Liver (tissue), 9 donors: Measurements from ENCODE around the gene AKAP7. TPM values are rescaled to one million over a fixed set of nuclear protein-coding genes. Genes with fewer than 3 reads are reported as not detected.

Source experiments
- DNase-seq: peaks from one replicate; pipeline ENCODE4 v3.0.0-alpha.2; 2017; ENCODE audit warnings: low spot score
- H3K27ac ChIP-seq, 2 donors: one replicate each; pipeline ENCODE4 v1.7.0; 2013; ENCODE audit warnings: inconsistent platforms in 2 of 2, low read length in 2 of 2, control low read depth in 1 of 2, low read depth in 1 of 2, mild to moderate bottlenecking in 1 of 2
- H3K27me3 ChIP-seq, 4 donors: one replicate each; pipeline versions ENCODE4 v1.6.1 to v1.7.0; 2013; ENCODE audit warnings: low read length in 3 of 4, inconsistent platforms in 1 of 4, mild to moderate bottlenecking in 1 of 4, moderate library complexity in 1 of 4; ENCODE audit not compliant: control insufficient read depth in 4 of 4, insufficient read depth in 4 of 4
- H3K36me3 ChIP-seq, 4 donors: one replicate each; pipeline versions ENCODE4 v1.6.1 to v1.7.0; 2013; ENCODE audit warnings: low read length in 3 of 4, mild to moderate bottlenecking in 3 of 4, low read depth in 1 of 4, moderate library complexity in 1 of 4; ENCODE audit not compliant: control insufficient read depth in 4 of 4, insufficient read depth in 3 of 4
- H3K4me1 ChIP-seq, 4 donors: one replicate each; pipeline versions ENCODE4 v1.6.1 to v1.7.0; 2013; ENCODE audit warnings: low read length in 3 of 4, mild to moderate bottlenecking in 3 of 4, moderate library complexity in 1 of 4; ENCODE audit not compliant: control insufficient read depth in 4 of 4, insufficient read depth in 4 of 4
- H3K4me3 ChIP-seq, 3 donors: one replicate each; pipeline versions ENCODE4 v1.6.1 to v1.7.0; 2013; ENCODE audit warnings: low read length in 3 of 3, control low read depth in 1 of 3, low read depth in 1 of 3, mild to moderate bottlenecking in 1 of 3
- H3K9ac ChIP-seq, 2 donors: one replicate each; pipeline ENCODE4 v1.7.0; 2013; ENCODE audit warnings: low read length in 2 of 2, mild to moderate bottlenecking in 2 of 2, moderate library complexity in 2 of 2, control low read depth in 1 of 2, low read depth in 1 of 2
- H3K9me3 ChIP-seq, 4 donors: one replicate each; pipeline versions ENCODE4 v1.6.1 to v1.7.0; 2013; ENCODE audit warnings: low read length in 3 of 4; ENCODE audit not compliant: control insufficient read depth in 4 of 4
- ATF3 ChIP-seq: IDR thresholded peaks from 2 replicates; pipeline ENCODE4 v1.6.1; 2016; ENCODE audit warnings: antibody characterized with exemption
- CTCF ChIP-seq: fragments of 150-350 bp; IDR thresholded peaks from 2 replicates; pipeline ENCODE4 v1.5.1; 2017; ENCODE audit warnings: improper control_type of control experiment, low read depth, low read length; ENCODE audit not compliant: missing input control
- EGR1 ChIP-seq, 2 donors: IDR thresholded peaks; 2 replicates each; pipeline ENCODE4 v1.6.1; 2016 to 2018; ENCODE audit warnings: antibody characterized with exemption in 2 of 2, low read depth in 2 of 2
- FOXA1 ChIP-seq: IDR thresholded peaks from 2 replicates; pipeline ENCODE4 v1.6.1; 2016; ENCODE audit warnings: antibody characterized with exemption
- FOXA2 ChIP-seq: IDR thresholded peaks from 2 replicates; pipeline ENCODE4 v1.6.1; 2016; ENCODE audit warnings: antibody characterized with exemption
- GABPA ChIP-seq, 2 donors: IDR thresholded peaks in 1 of 2; conservative IDR thresholded peaks in 1 of 2; 2 replicates each; pipeline ENCODE4 v1.6.1; 2016; ENCODE audit warnings: antibody characterized with exemption in 2 of 2, mild to moderate bottlenecking in 1 of 2, moderate library complexity in 1 of 2
- HNF4A ChIP-seq, 2 donors: conservative IDR thresholded peaks; 2 replicates each; pipeline ENCODE4 v1.6.1; 2016; ENCODE audit warnings: antibody characterized with exemption in 2 of 2, mild to moderate bottlenecking in 2 of 2
- HNF4G ChIP-seq: IDR thresholded peaks from 2 replicates; pipeline ENCODE4 v1.6.1; 2016; ENCODE audit warnings: antibody characterized with exemption
- JUND ChIP-seq, 2 donors: IDR thresholded peaks; 2 replicates each; pipeline ENCODE4 v1.6.1; 2016; ENCODE audit warnings: antibody characterized with exemption in 2 of 2
- MAX ChIP-seq: IDR thresholded peaks from 2 replicates; pipeline ENCODE4 v1.6.1; 2016; ENCODE audit warnings: antibody characterized with exemption
- NR2F2 ChIP-seq: IDR thresholded peaks from 2 replicates; pipeline ENCODE4 v1.6.1; 2016; ENCODE audit warnings: antibody characterized with exemption
- RAD21 ChIP-seq, 2 donors: IDR thresholded peaks; 2 replicates each; pipeline ENCODE4 v1.6.1; 2016; ENCODE audit warnings: antibody characterized with exemption in 2 of 2, mild to moderate bottlenecking in 2 of 2
- RXRA ChIP-seq, 2 donors: IDR thresholded peaks; 2 replicates each; pipeline ENCODE4 v1.6.1; 2017 to 2018; ENCODE audit warnings: antibody characterized with exemption in 2 of 2, mild to moderate bottlenecking in 1 of 2
- SP1 ChIP-seq: IDR thresholded peaks from 2 replicates; pipeline ENCODE4 v1.6.1; 2018; ENCODE audit warnings: antibody characterized with exemption, mild to moderate bottlenecking
- TAF1 ChIP-seq: conservative IDR thresholded peaks from 2 replicates; pipeline ENCODE4 v1.6.1; 2016; ENCODE audit warnings: antibody characterized with exemption, mild to moderate bottlenecking
- YY1 ChIP-seq: IDR thresholded peaks from 2 replicates; pipeline ENCODE4 v1.6.1; 2016; ENCODE audit warnings: antibody characterized with exemption, mild to moderate bottlenecking
- ZBTB33 ChIP-seq: IDR thresholded peaks from 2 replicates; pipeline ENCODE4 v1.6.1; 2016; ENCODE audit warnings: antibody characterized with exemption
- WGBS: extraction: QIAGEN DNeasy Blood & Tissue Kit; methylation state at CpG from one replicate; pipeline ENCODE4 v1.1.7; 2013; 5-methylcytosine and 5-hydroxymethylcytosine counted together
- polyA plus RNA-seq, 2 donors: library from polyadenylated mRNA; stranded (reverse) in 1 of 2; unstranded in 1 of 2; fragments of 200-250 nt in 1 of 2; fragments of >200 nt in 1 of 2; fragmentation: Nextera tagmentation in 1 of 2; extraction: Ambion mirVana in 1 of 2; gene quantifications; one replicate each; pipeline versions ENCODE4 v1.2.1 to v1.2.3, GENCODE V29; 2013 to 2015
- total RNA-seq, 2 donors: library from RNA; depleted of rRNA; stranded (reverse); fragments of >200 nt; gene quantifications; one replicate each; pipeline ENCODE4 v1.2.3, GENCODE V29; 2014
- donor health status: healthy.
- donor health status: healthy.
- donor health status: healthy.
- donor health status: healthy.
- donor health status: healthy.

AKAP7 gene
- total and polyA plus RNA-seq, 4 donors, result 7.9 to 25.4 (median 17.7) TPM

GRCh38 chr6:131213501-131213990 is 78.3 kb downstream of the AKAP7 start:
- Histone ChIP-seq H3K36me3 (peaks cover 0 to 5% (median 0%) of the 10 kb centered on the region in 4 donors), H3K4me1 (peaks cover 1 to 15% (median 4%) of the 10 kb centered on the region in 4 donors), H3K9ac (no peak overlapping the region), H3K9me3 (no peaks in the 10 kb centered on the region), H3K27ac (no peak overlapping the region), H3K27me3 (no peaks in the 10 kb centered on the region), H3K4me3 (no peak overlapping the region)
- DNase-seq, result no peak
- TF ChIP-seq RXRA (IDR thresholded peaks at IDR 0.05) (no peak), HNF4G (no peak), TAF1 (no peak), SP1 (no peak), FOXA1 (no peak), NR2F2 (no peak), GABPA (IDR thresholded peaks at IDR 0.05 in 1 of 2, conservative IDR thresholded peaks at IDR 0.05 in 1 of 2) (no peak), YY1 (no peak), CTCF (no peak), ZBTB33 (no peak), HNF4A (conservative IDR thresholded peaks at IDR 0.05) (no peak), RAD21 (IDR thresholded peaks at IDR 0.05) (no peak), MAX (no peak), FOXA2 (no peak), JUND (IDR thresholded peaks at IDR 0.05) (no peak), EGR1 (IDR thresholded peaks at IDR 0.05; ENCODE audit: low read depth in 2 of 2) (no peak)
- 70% methylated on average over 3 of the region's 3 CpGs for WGBS

GRCh38 chr6:131215219-131215618 is 80.0 kb downstream of the AKAP7 start:
- 98% methylated on average over 5 of the region's 5 CpGs for WGBS
- TF ChIP-seq RAD21 (IDR thresholded peaks at IDR 0.05), result no peak
- TF ChIP-seq ATF3, result no peak
- no peak for TF ChIP-seq HNF4G
- no peak for TF ChIP-seq RXRA (IDR thresholded peaks at IDR 0.05)
- no peak for TF ChIP-seq FOXA2
- no peak for TF ChIP-seq SP1
- no peak for TF ChIP-seq TAF1
- H3K36me3 ChIP-seq, result peaks cover 0 to 5% (median 0%) of the 10 kb centered on the region in 4 donors
- DNase-seq, result no peak
- H3K4me3 ChIP-seq, result no peak overlapping the region
- H3K27me3 ChIP-seq, result no peaks in the 10 kb centered on the region
- no peak overlapping the region for H3K9ac ChIP-seq
- no peaks in the 10 kb centered on the region for H3K9me3 ChIP-seq
- peaks cover 1 to 15% (median 4%) of the 10 kb centered on the region in 4 donors for H3K4me1 ChIP-seq
- no peak overlapping the region for H3K27ac ChIP-seq
